Activated CD8-positive, alpha-beta T cell treated with anti-CD3 and anti-CD28 coated beads, Interleukin-2, amount 10 ng/mL, durations not matched to agents 7 days and 5 days (primary cell): ENCODE results near the gene SPTB. TPM values are rescaled to one million over a fixed set of nuclear protein-coding genes. Genes with fewer than 3 reads are reported as not detected.

Source experiments
- ATAC-seq: fragments of 150-1000 bp; cut with Tn5 transposase; one replicate; pipeline ENCODE4 v1.10.0; 2021; ENCODE audit warnings: moderate library complexity
- CTCF ChIA-PET: fragments of 350-600 bp; sonication (Branson Sonifier 250); formaldehyde crosslinking; loops from one replicate; lab custom pipeline; 2021; ENCODE audit warnings: antibody characterized with exemption; lab: Charles Lee
- POLR2A ChIA-PET: fragments of 350-600 bp; sonication (Branson Sonifier 250); formaldehyde crosslinking; loops from one replicate; lab custom pipeline; 2021; ENCODE audit warnings: antibody characterized with exemption; lab: Charles Lee
- DNase-seq: peaks from one replicate; pipeline ENCODE4 v3.0.0-alpha.2; 2020
- H3K27ac Mint-ChIP-seq: one replicate; pipeline ENCODE4 v1.8.0; 2021; ENCODE audit warnings: mild to moderate bottlenecking, mixed read lengths
- H3K27me3 Mint-ChIP-seq: one replicate; pipeline ENCODE4 v1.8.0; 2021; ENCODE audit warnings: low read depth, mixed read lengths
- H3K36me3 Mint-ChIP-seq: one replicate; pipeline ENCODE4 v1.8.0; 2021; ENCODE audit warnings: low read depth, mixed read lengths
- H3K4me1 Mint-ChIP-seq: one replicate; pipeline ENCODE4 v1.8.0; 2021; ENCODE audit warnings: low read depth, mixed read lengths
- H3K4me3 Mint-ChIP-seq: one replicate; pipeline ENCODE4 v1.8.0; 2021; ENCODE audit warnings: mild to moderate bottlenecking, mixed read lengths
- H3K9me3 Mint-ChIP-seq: one replicate; pipeline ENCODE4 v1.8.0; 2022; ENCODE audit warnings: mixed read lengths; ENCODE audit not compliant: insufficient read depth
- total RNA-seq, 2 experiments: library from RNA; stranded (reverse); gene quantifications; one replicate each; pipeline ENCODE4 v1.2.3, GENCODE V29; 2021

SPTB gene
- not detected for total RNA-seq

GRCh38 chr14:64879635-64880220, at the start of gene SPTB:
SPTB (minus strand) TSS chr14:64879907; CDS start chr14:64823094, 56,813 bp downstream.
- H3K4me3 Mint-ChIP-seq = peak within 1 kb of the TSS; percentile 75

GRCh38 chr14:64929014-64929359, 49.3 kb upstream of the SPTB start:
- DNase-seq (peak; percentile 28), ATAC-seq (peak; percentile 48)
- Mint-ChIP-seq H3K27ac (no peak overlapping the region), H3K9me3 (no peaks in the 10 kb centered on the region), H3K4me1 (peaks cover 16% of the 10 kb centered on the region), H3K36me3 (peaks cover 46% of the 10 kb centered on the region), H3K4me3 (no peak overlapping the region), H3K27me3 (no peaks in the 10 kb centered on the region)
- ChIA-PET POLR2A (interaction anchor here (1.0 to 1.9 kb wide), 2 partner anchors 10 to 14 kb away, joined by 3 to 12 read pairs; partner anchors contain the start of gene CHURC1), CTCF (interaction anchor here (1.5 kb wide), 1 partner anchor 14 kb away, joined by 3 read pairs; the partner anchor contains the start of gene CHURC1)

More at GRCh38 chr14:64879635-64880220, at the start of gene SPTB:
- peaks cover 11% of the 10 kb centered on the region for H3K4me1 Mint-ChIP-seq
- DNase-seq (peak; percentile 64), ATAC-seq (peak; percentile 86)
- peaks cover 60% of the 10 kb centered on the region for H3K27me3 Mint-ChIP-seq
- ChIA-PET POLR2A (interaction anchor here (0.6 kb wide), 1 partner anchor 226 kb away, joined by 3 read pairs; no protein-coding TSS in a partner anchor), CTCF (interaction anchor here (0.8 to 5.1 kb wide), 6 partner anchors 12 to 319 kb away, joined by 3 to 57 read pairs (median 4); no protein-coding TSS in a partner anchor)
- H3K27ac Mint-ChIP-seq = no peak within 1 kb of the TSS
- H3K9me3 Mint-ChIP-seq = no peaks in the 10 kb centered on the region
- no peaks in the 10 kb centered on the region for H3K36me3 Mint-ChIP-seq

- Mint-ChIP-seq H3K27me3 (no peaks in the 10 kb centered on the region), H3K27ac (no peak overlapping the region), H3K4me3 (no peak overlapping the region), H3K9me3 (no peaks in the 10 kb centered on the region), H3K4me1 (peaks cover 20% of the 10 kb centered on the region), H3K36me3 (peaks cover 45% of the 10 kb centered on the region)
- ChIA-PET POLR2A (interaction anchor here (1.0 to 1.9 kb wide), 2 partner anchors 10 to 13 kb away, joined by 3 to 12 read pairs; partner anchors contain the start of gene CHURC1), CTCF (interaction anchor here (1.0 to 2.1 kb wide), 4 partner anchors 14 to 37 kb away, joined by 3 to 15 read pairs (median 6); partner anchors contain the start of gene CHURC1)
- peak; percentile 82 for ATAC-seq
- DNase-seq = no peak
Measured at GRCh38 chr14:64928239-64929013, 48.7 kb upstream of the SPTB start.

GRCh38 chr14:64927031-64927430, 47.3 kb upstream of the SPTB start:
- Mint-ChIP-seq H3K4me3 (no peak overlapping the region), H3K36me3 (peaks cover 34% of the 10 kb centered on the region), H3K27me3 (no peaks in the 10 kb centered on the region), H3K9me3 (no peaks in the 10 kb centered on the region), H3K27ac (no peak overlapping the region), H3K4me1 (peaks cover 20% of the 10 kb centered on the region)
- DNase-seq (no peak), ATAC-seq (no peak)
- ChIA-PET POLR2A (interaction anchor here (1.3 kb wide), 1 partner anchor 12 kb away, joined by 6 read pairs; the partner anchor contains the start of gene CHURC1), CTCF (interaction anchor here (0.8 to 2.1 kb wide), 9 partner anchors 8 to 60 kb away, joined by 3 to 15 read pairs (median 3); partner anchors contain the start of genes CHURC1 and FNTB)

GRCh38 chr14:64926398-64926995, 46.8 kb upstream of the SPTB start:
- POLR2A ChIA-PET = interaction anchor here (1.3 kb wide), 1 partner anchor 12 kb away, joined by 6 read pairs; the partner anchor contains the start of gene CHURC1
- Mint-ChIP-seq H3K27ac (peak overlapping the region; percentile 16), H3K9me3 (no peaks in the 10 kb centered on the region), H3K4me3 (no peak overlapping the region), H3K27me3 (no peaks in the 10 kb centered on the region), H3K4me1 (peaks cover 20% of the 10 kb centered on the region), H3K36me3 (peaks cover 37% of the 10 kb centered on the region)
- DNase-seq (no peak), ATAC-seq (no peak)
- CTCF ChIA-PET = interaction anchor here (0.8 to 2.1 kb wide), 9 partner anchors 8 to 60 kb away, joined by 3 to 15 read pairs (median 3); partner anchors contain the start of genes CHURC1 and FNTB

- DNase-seq (no peak), ATAC-seq (no peak)
- Mint-ChIP-seq H3K4me1 (peaks cover 27% of the 10 kb centered on the region), H3K27me3 (no peaks in the 10 kb centered on the region), H3K36me3 (peaks cover 45% of the 10 kb centered on the region), H3K27ac (no peak overlapping the region), H3K4me3 (no peak overlapping the region), H3K9me3 (no peaks in the 10 kb centered on the region)
- CTCF ChIA-PET = interaction anchor here (2.0 to 3.2 kb wide), 2 partner anchors 8 to 32 kb away, joined by 6 to 12 read pairs; partner anchors contain the start of gene CHURC1
- POLR2A ChIA-PET = interaction anchor here (0.9 kb wide), 1 partner anchor 8 kb away, joined by 3 read pairs; the partner anchor contains the start of gene CHURC1
Measured at GRCh38 chr14:64923015-64923414, 43.3 kb upstream of the SPTB start.

- Mint-ChIP-seq H3K9me3 (no peaks in the 10 kb centered on the region), H3K36me3 (peaks cover 53% of the 10 kb centered on the region), H3K27ac (no peak overlapping the region), H3K4me1 (peaks cover 35% of the 10 kb centered on the region), H3K27me3 (no peaks in the 10 kb centered on the region), H3K4me3 (no peak overlapping the region)
- POLR2A ChIA-PET = interaction anchor here (0.7 kb wide), 1 partner anchor 36 kb away, joined by 3 read pairs; no protein-coding TSS in a partner anchor
- DNase-seq = no peak
- ATAC-seq = no peak
- CTCF ChIA-PET = interaction anchor here (1.0 kb wide), 1 partner anchor 10 kb away, joined by 3 read pairs; no protein-coding TSS in a partner anchor
Measured at GRCh38 chr14:64920465-64920864, 40.8 kb upstream of the SPTB start.

GRCh38 chr14:64919618-64920017, 39.9 kb upstream of the SPTB start:
- DNase-seq (no peak), ATAC-seq (no peak)
- H3K27ac Mint-ChIP-seq = no peak overlapping the region
- peaks cover 56% of the 10 kb centered on the region for H3K36me3 Mint-ChIP-seq
- no peaks in the 10 kb centered on the region for H3K27me3 Mint-ChIP-seq
- no peak overlapping the region for H3K4me3 Mint-ChIP-seq
- POLR2A ChIA-PET = interaction anchor here (0.7 kb wide), 1 partner anchor 35 kb away, joined by 3 read pairs; no protein-coding TSS in a partner anchor
- peaks cover 41% of the 10 kb centered on the region for H3K4me1 Mint-ChIP-seq
- CTCF ChIA-PET = interaction anchor here (1.0 kb wide), 1 partner anchor 17 kb away, joined by 3 read pairs; no protein-coding TSS in a partner anchor
- no peaks in the 10 kb centered on the region for H3K9me3 Mint-ChIP-seq

- POLR2A ChIA-PET = interaction anchor here (1.0 kb wide), 1 partner anchor 10 kb away, joined by 3 read pairs; no protein-coding TSS in a partner anchor
- ATAC-seq = no peak
- H3K4me3 Mint-ChIP-seq = no peak overlapping the region
- H3K27me3 Mint-ChIP-seq = no peaks in the 10 kb centered on the region
- CTCF ChIA-PET = interaction anchor here (1.0 kb wide), 1 partner anchor 18 kb away, joined by 3 read pairs; no protein-coding TSS in a partner anchor
- H3K9me3 Mint-ChIP-seq = no peaks in the 10 kb centered on the region
- DNase-seq = no peak
- H3K4me1 Mint-ChIP-seq = peaks cover 38% of the 10 kb centered on the region
- peaks cover 53% of the 10 kb centered on the region for H3K36me3 Mint-ChIP-seq
- no peak overlapping the region for H3K27ac Mint-ChIP-seq
Measured at GRCh38 chr14:64919215-64919614, 39.5 kb upstream of the SPTB start.

GRCh38 chr14:64918216-64918615, 38.5 kb upstream of the SPTB start:
- no peaks in the 10 kb centered on the region for H3K27me3 Mint-ChIP-seq
- H3K36me3 Mint-ChIP-seq = peaks cover 47% of the 10 kb centered on the region
- no peak for ATAC-seq
- H3K27ac Mint-ChIP-seq = no peak overlapping the region
- H3K4me1 Mint-ChIP-seq = peaks cover 39% of the 10 kb centered on the region
- ChIA-PET POLR2A (interaction anchor here (1.0 kb wide), 1 partner anchor 11 kb away, joined by 3 read pairs; no protein-coding TSS in a partner anchor), CTCF (interaction anchor here (1.3 kb wide), 1 partner anchor 9 kb away, joined by 3 read pairs; no protein-coding TSS in a partner anchor)
- no peaks in the 10 kb centered on the region for H3K9me3 Mint-ChIP-seq
- no peak overlapping the region for H3K4me3 Mint-ChIP-seq
- no peak for DNase-seq
